NB4 (cell line): ENCODE data around the gene UIMC1.

Source experiments
- CTCF ChIP-seq: IDR thresholded peaks from one replicate; pipeline ENCODE4 v1.5.1; 2012; ENCODE audit warnings: low read depth, low read length
- MAX ChIP-seq: IDR thresholded peaks from 2 replicates; pipeline ENCODE4 v1.6.1; 2011; ENCODE audit warnings: low read depth, low read length
- POLR2A ChIP-seq: IDR thresholded peaks from 2 replicates; pipeline ENCODE4 v1.6.1; 2011; ENCODE audit warnings: mild to moderate bottlenecking; ENCODE audit not compliant: insufficient read length; ENCODE audit errors: extremely low read depth

- no peak for TF ChIP-seq MAX
- no peak for TF ChIP-seq CTCF
- TF ChIP-seq POLR2A, result no peak
These were observed 139.8 kb downstream of the UIMC1 start for GRCh38 chr5:176866707-176867310.
